ENCODE data around the gene RBM4B. TPM values are rescaled to one million over a fixed set of nuclear protein-coding genes. Genes with fewer than 3 reads are reported as not detected.

RBM4B gene
- total and polyA plus RNA-seq, 2 experiments from 2014 or later, result 28.0 to 31.0 TPM

- TF ChIP-seq ZNF462 (CRISPR knock-in tag; IDR thresholded peaks at IDR 0.05) (no peak), ZNF331 (CRISPR knock-in tag; IDR thresholded peaks at IDR 0.05; ENCODE audit: low read depth) (no peak), NANOG (IDR thresholded peaks at IDR 0.05; ENCODE audit: borderline replicate concordance) (no peak), STAT1 (IDR thresholded peaks at IDR 0.05; ENCODE audit: unreplicated experiment) (no peak), ZNF114 (CRISPR knock-in tag; IDR thresholded peaks at IDR 0.05) (no peak), CREB1 (CRISPR knock-in tag; IDR thresholded peaks at IDR 0.05; ENCODE audit: low read depth) (no peak), CTCF (conservative IDR thresholded peaks at IDR 0.05; ENCODE audit: low read depth in 2 of 2) (no peak), EZH2phosphoT487 (IDR thresholded peaks at IDR 0.05; ENCODE audit: unreplicated experiment) (no peak)
Measured at GRCh38 chr11:66716996-66717395, 39.3 kb upstream of the RBM4B start (continued).
